ENCODE data around the gene GSPT1.
"Not testable (repeated sequence)": the region's sequence is repeated elsewhere in the genome, so short reads cannot be mapped to it uniquely, and the experiment has no call there.

GSPT1 gene

DNA sequence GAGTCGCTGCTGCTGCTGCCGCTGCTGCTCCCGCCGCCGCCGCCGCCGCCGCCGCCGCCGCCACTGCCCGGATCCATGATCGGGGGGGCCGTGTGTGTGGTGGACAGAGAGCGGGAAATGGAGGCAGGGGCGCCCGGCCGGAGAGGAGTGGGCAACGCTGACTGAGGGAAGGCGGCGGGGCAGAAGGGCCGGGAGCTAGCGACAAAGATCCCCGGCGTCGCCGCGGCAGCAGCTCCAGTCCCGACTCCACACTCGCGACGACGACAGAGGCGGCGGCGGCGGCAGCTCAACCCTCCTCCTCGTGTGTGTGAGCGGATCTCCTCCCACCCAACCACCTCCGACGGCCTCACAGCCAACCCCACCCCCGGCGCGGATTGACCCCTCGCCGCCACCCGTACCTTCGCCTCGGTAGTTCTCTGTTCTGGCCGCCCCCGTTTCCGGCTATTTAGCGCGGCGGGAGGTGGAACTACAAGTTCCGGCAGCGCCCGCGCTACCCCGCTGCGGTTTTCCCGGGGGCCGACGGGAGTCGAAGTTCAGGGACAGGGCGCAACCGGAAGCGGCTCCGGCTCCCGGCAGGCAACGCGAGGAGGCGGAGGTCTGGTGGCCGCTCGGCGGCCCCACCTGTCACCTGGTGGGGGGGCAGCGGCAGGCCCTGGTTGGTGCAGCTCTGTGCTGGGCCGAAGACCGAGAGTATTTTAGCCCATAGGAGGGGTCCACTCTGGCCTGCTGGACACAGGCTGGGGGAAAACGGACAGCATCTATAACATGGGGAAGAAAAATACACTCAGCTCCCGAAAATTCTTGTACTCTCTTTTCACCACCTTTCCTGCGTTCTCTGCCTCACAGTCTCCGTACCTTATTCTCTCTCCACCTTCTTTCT is at the start of gene GSPT1:
Gene GSPT1, minus strand, starts transcription at position 313 of the 880 bp plus-strand sequence. Its CDS starts 236 bp downstream, at position 77.
- DNase-seq (ENCODE audit: low read depth in 2 of 2) = peak; percentile 98

DNA sequence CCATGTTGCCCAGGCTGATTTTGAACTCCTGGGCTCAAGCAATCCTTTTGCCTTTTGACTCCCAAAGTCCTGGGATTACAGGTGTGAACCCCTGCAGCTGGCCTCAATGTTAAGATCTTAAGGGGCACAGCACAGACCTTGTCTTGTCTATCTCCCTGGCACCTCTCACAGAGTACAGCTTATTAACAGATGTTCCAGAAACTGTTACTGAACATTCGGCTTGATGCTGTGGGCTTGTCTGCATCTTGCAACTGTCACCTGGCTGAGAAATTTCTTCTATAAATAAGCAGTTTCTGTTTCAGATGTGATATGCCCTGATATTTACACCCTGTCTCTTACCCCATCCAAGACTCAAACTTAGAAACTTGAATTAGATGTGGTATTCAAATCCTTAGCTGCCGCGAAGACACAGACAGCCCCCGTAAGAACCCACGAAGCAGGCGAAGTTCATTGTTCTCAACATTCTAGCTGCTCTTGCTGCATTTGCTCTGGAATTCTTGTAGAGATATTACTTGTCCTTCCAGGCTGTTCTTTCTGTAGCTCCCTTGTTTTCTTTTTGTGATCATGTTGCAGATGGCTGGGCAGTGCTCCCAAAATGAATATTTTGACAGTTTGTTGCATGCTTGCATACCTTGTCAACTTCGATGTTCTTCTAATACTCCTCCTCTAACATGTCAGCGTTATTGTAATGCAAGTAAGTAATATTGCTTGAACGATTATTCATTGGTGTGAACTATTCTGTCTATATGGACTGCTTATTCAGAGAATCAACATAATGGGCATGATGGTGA is 49.2 kb upstream of the GSPT1 start, which contains the start of gene TNFRSF17:
Gene TNFRSF17, plus strand, starts transcription at position 450 of the 791 bp plus-strand sequence. Its CDS starts 115 bp downstream, at position 565.
- no peak for DNase-seq (ENCODE audit: low read depth in 2 of 2)

GRCh38 chr16:11963706-11964105 is 48.0 kb upstream of the GSPT1 start:
- DNase-seq (ENCODE audit: low read depth in 2 of 2) = no peak

DNA sequence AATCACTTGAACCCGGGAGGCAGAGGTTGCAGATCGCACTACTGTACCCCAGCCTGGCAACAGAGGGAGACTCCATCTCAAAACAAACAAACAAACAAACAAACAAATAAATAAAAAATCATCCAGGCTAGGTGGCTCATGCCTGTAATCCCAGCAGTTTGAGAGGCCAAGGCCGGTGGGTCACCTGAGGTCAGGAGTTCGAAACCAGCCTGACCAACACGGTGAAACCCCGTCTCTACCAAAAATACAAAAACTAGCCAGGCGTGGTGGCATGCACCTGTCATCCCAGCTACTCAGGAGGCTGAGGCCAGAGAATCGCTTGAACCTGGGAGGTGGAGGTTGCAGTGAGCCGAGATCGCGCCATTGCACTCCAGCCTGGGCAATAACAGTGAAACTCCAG is 47.2 kb upstream of the GSPT1 start:
- not testable (repeated sequence) for DNase-seq (ENCODE audit: low read depth in 2 of 2)

DNA sequence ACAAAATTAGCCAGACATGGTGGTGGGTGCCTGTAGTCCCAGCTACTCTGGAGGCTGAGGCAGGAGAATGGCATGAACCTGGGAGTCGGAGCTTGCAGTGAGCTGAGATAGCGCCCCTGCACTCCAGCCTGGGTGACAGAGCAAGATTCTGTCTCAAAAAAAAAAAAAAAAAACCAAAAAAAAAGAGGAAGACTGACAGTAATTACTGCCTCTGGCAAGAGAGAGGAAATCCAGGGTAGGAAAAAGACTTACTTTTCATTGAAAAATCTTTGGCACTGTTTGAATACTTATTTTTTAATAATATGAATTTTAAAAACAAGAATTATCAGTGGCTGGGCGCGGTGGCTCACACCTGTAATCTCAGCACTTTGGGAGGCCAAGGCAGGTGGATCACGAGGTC is 46.7 kb upstream of the GSPT1 start:
- DNase-seq (ENCODE audit: low read depth in 2 of 2) = not testable (repeated sequence)

DNA sequence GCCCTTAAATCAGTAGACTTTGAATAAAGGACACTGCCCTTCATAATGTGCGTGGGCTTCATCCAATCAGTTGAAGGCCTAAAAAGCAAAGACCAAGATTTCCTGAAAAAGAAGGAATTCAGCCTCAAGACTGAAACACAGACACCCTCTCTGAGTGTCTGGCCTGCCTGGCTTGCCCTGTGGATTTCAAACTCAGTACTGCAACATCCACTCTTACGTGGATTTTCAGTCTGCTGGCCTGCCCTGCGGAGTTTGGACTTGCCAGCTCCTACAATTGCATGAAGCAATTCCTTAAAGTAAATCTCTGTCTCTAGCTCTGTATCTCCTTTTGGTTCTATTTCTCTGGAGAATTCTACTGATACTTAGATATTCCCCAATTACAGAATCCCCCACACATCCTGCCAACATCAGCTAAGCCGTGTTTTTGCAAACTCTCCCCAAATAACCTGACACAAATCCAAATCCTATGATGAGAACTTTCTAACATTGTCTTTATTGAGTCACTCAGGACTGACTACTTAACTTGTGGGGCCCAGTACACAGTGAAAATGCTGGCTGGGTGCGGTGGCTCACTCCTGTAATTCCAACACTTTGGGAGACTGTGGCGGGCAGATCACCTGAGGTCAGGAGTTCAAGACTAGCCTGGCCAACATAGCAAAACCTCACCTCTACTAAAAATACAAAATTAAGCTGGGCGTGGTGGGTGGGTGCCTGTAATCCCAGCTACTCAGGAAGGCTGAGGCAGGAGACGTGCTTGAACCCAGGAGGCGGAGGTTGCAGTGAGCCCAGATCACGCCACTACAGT is 42.0 kb upstream of the GSPT1 start:
- DNase-seq (ENCODE audit: low read depth in 2 of 2) = no peak

- DNase-seq (ENCODE audit: low read depth in 2 of 2) = no peak
Measured at GRCh38 chr16:11956558-11956957, 40.8 kb upstream of the GSPT1 start.

GRCh38 chr16:11955713-11956123 is 40.0 kb upstream of the GSPT1 start:
- DNase-seq (ENCODE audit: low read depth in 2 of 2) = no peak

GRCh38 chr16:11953576-11953975 is 37.8 kb upstream of the GSPT1 start:
- DNase-seq (ENCODE audit: low read depth in 2 of 2) = not testable (repeated sequence)

- DNase-seq (ENCODE audit: low read depth in 2 of 2) = no peak
Measured at GRCh38 chr16:11950388-11950787, 34.6 kb upstream of the GSPT1 start.

GRCh38 chr16:11949527-11949926 is 33.8 kb upstream of the GSPT1 start:
- DNase-seq (ENCODE audit: low read depth in 2 of 2) = no peak

GRCh38 chr16:11948819-11949218 is 33.1 kb upstream of the GSPT1 start:
- no peak for DNase-seq (ENCODE audit: low read depth in 2 of 2)

GRCh38 chr16:11946433-11946832 is 30.7 kb upstream of the GSPT1 start:
- DNase-seq (ENCODE audit: low read depth in 2 of 2) = no peak

- not testable (repeated sequence) for DNase-seq (ENCODE audit: low read depth in 2 of 2)
Measured at GRCh38 chr16:11941945-11942344, 26.2 kb upstream of the GSPT1 start, which contains the start of gene NPIPB2. NPIPB2 (minus strand) TSS chr16:11942045; CDS start chr16:11942045, 0 bp downstream.

- DNase-seq (ENCODE audit: low read depth in 2 of 2) = not testable (repeated sequence)
Measured at GRCh38 chr16:11927350-11927749, 11.6 kb upstream of the GSPT1 start.

GRCh38 chr16:11924046-11924445 is 8.3 kb upstream of the GSPT1 start:
- DNase-seq (ENCODE audit: low read depth in 2 of 2) = not testable (repeated sequence)

GRCh38 chr16:11916524-11917285 is 949 bp upstream of the GSPT1 start:
- DNase-seq (ENCODE audit: low read depth in 2 of 2) = no peak

- no peak for DNase-seq (ENCODE audit: low read depth in 2 of 2)
Measured at GRCh38 chr16:11915114-11915643, 577 bp downstream of the GSPT1 start.

GRCh38 chr16:11914210-11915113 is 1.3 kb downstream of the GSPT1 start:
- DNase-seq (ENCODE audit: low read depth in 2 of 2) = no peak

All from stimulated activated CD8-positive, alpha-beta memory T cell treated with anti-CD3 and anti-CD28 coated beads, Interleukin-2, amount 100 ng/mL, for 1 hour (primary cell).